Measurements from ENCODE around the gene AKTIP.

DNA sequence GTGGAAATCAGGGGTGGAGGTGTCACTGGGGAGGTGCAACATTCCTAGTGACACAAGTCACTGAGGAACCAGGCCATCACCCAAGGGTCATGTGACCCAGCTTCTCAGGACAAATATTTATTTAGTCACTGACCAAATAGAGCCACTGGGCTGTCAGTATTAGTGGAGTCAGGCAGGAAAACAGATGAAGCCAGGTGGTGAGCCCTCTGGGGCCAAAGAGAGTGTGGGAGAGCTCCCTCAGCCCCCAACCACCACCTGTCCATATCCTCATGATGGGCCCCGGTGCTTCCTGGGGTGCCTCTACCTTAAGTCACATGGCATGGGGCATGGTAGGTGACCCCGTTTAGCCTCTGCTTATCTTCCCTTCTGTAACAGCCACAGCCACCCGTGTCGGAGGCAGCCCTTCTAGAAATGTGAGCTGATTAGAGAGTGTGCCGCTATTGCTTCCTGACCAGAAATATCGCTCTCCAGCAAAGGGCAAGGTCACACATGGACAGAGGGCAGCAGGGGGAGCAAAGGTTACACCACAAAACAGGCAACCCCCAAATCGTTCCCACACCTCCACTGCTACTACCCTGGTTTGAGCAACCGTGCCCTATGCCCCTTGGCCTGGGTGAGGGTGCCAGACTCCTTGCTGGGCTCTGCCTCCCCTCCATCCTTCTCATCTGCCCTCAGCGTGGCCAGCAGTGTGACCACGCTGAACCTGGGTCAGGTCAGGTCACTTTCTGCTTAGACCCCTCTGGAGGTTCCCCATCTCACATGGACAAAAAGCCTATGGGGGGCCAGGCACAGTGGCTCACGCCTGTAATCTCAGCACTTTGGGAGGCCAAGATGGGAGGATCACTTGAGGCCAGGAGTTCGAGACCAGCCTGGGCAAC lies 8.6 kb upstream of the AKTIP start:
- TF ChIP-seq, protein P1, sequence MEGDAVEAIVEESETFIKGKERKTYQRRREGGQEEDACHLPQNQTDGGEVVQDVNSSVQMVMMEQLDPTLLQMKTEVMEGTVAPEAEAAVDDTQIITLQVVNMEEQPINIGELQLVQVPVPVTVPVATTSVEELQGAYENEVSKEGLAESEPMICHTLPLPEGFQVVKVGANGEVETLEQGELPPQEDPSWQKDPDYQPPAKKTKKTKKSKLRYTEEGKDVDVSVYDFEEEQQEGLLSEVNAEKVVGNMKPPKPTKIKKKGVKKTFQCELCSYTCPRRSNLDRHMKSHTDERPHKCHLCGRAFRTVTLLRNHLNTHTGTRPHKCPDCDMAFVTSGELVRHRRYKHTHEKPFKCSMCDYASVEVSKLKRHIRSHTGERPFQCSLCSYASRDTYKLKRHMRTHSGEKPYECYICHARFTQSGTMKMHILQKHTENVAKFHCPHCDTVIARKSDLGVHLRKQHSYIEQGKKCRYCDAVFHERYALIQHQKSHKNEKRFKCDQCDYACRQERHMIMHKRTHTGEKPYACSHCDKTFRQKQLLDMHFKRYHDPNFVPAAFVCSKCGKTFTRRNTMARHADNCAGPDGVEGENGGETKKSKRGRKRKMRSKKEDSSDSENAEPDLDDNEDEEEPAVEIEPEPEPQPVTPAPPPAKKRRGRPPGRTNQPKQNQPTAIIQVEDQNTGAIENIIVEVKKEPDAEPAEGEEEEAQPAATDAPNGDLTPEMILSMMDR (conservative IDR thresholded peaks at IDR 0.05; ENCODE audit: low read length) = no peak
- TF ChIP-seq EZH2phosphoT487 (IDR thresholded peaks at IDR 0.05; ENCODE audit: borderline replicate concordance, low read depth, low read length) = no peak

All from OCI-LY7 (cell line).